GM10248 (cell line): ENCODE measurements around the gene CECR2.

Source experiments
- CTCF ChIA-PET: fragments of 300-600 bp; sonication (Branson Sonifier 250); formaldehyde crosslinking; extraction: SDS; loops from one replicate; lab custom pipeline; 2021; ENCODE audit warnings: antibody characterized with exemption; lab: Yijun Ruan, JAX
- POLR2A ChIA-PET: fragments of 350-650 bp; sonication (Branson Sonifier 250); formaldehyde crosslinking; extraction: SDS; loops from one replicate; lab custom pipeline; 2020; ENCODE audit warnings: antibody characterized with exemption; lab: Yijun Ruan, JAX
- DNase-seq: peaks from one replicate; pipeline ENCODE4 v3.0.0; 2012; ENCODE audit errors: extremely low spot score
- CTCF ChIP-seq: IDR thresholded peaks from 2 replicates; pipeline ENCODE4 v1.5.1; 2012; ENCODE audit warnings: mild to moderate bottlenecking, low read depth; ENCODE audit errors: extremely low read depth, missing control alignments, control extremely low read depth

CECR2 gene

GRCh38 chr22:17470880-17471500 is 101.7 kb downstream of the CECR2 start:
- TF ChIP-seq CTCF: no peak
- no peak for DNase-seq
- ChIA-PET CTCF (no interaction called here), POLR2A (no interaction called here)

- no peak for DNase-seq
- POLR2A ChIA-PET: no interaction called here
- TF ChIP-seq CTCF: no peak
- CTCF ChIA-PET: interaction anchor here (1.0 kb wide), 1 partner anchor 300 kb away, joined by 4 read pairs; no protein-coding TSS in a partner anchor
These were observed 102.8 kb downstream of the CECR2 start for GRCh38 chr22:17471886-17472535.

- POLR2A ChIA-PET: no interaction called here
- CTCF ChIA-PET: interaction anchor here (0.7 to 1.3 kb wide), 2 partner anchors 10 to 29 kb away, joined by 3 to 4 read pairs; no protein-coding TSS in a partner anchor
- DNase-seq: no peak
These were observed 103.7 kb downstream of the CECR2 start for GRCh38 chr22:17472932-17473331.

GRCh38 chr22:17475318-17476230 is 106.3 kb downstream of the CECR2 start:
- TF ChIP-seq CTCF: no peak
- ChIA-PET CTCF (interaction anchor here (0.8 to 1.7 kb wide), 4 partner anchors 11 to 33 kb away, joined by 3 to 6 read pairs (median 4); no protein-coding TSS in a partner anchor), POLR2A (no interaction called here)
- no peak for DNase-seq

More at GRCh38 chr22:17472932-17473331, 103.7 kb downstream of the CECR2 start:
- TF ChIP-seq CTCF: no peak

GRCh38 chr22:17476838-17477237 is 107.6 kb downstream of the CECR2 start:
- ChIA-PET CTCF (interaction anchor here (1.6 to 1.7 kb wide), 2 partner anchors 14 to 25 kb away, joined by 5 to 6 read pairs; no protein-coding TSS in a partner anchor), POLR2A (no interaction called here)
- no peak for TF ChIP-seq CTCF
- DNase-seq: no peak

GRCh38 chr22:17477391-17477833 is 108.2 kb downstream of the CECR2 start:
- DNase-seq: no peak
- CTCF ChIA-PET: interaction anchor here (1.6 to 1.7 kb wide), 2 partner anchors 14 to 25 kb away, joined by 5 to 6 read pairs; no protein-coding TSS in a partner anchor
- no peak for TF ChIP-seq CTCF
- POLR2A ChIA-PET: no interaction called here
